Muscle of back (tissue), 11 donors: ENCODE data around the gene RGS12. TPM values are rescaled to one million over a fixed set of nuclear protein-coding genes. Genes with fewer than 3 reads are reported as not detected.
A peak's percentile ranks its signal among the peaks of the same experiment; 100 is the strongest.
"Not testable (repeated sequence)": the region's sequence is repeated elsewhere in the genome, so short reads cannot be mapped to it uniquely, and the experiment has no call there.

Experiments used
- DNase-seq, 3 donors: peaks; one replicate each; pipeline versions ENCODE4 v3.0.0 to v3.0.0-alpha.2; 2013
- polyA plus RNA-seq, 10 donors: library from polyadenylated mRNA; unstranded; fragments of 120-200 nt; gene quantifications; one replicate each; pipeline ENCODE4 v1.2.1, GENCODE V29; 2013; ENCODE audit not compliant: insufficient read length in 10 of 10

RGS12 gene
- polyA plus RNA-seq, 10 donors, result 21.6 to 42.9 (median 31.3) TPM

DNA sequence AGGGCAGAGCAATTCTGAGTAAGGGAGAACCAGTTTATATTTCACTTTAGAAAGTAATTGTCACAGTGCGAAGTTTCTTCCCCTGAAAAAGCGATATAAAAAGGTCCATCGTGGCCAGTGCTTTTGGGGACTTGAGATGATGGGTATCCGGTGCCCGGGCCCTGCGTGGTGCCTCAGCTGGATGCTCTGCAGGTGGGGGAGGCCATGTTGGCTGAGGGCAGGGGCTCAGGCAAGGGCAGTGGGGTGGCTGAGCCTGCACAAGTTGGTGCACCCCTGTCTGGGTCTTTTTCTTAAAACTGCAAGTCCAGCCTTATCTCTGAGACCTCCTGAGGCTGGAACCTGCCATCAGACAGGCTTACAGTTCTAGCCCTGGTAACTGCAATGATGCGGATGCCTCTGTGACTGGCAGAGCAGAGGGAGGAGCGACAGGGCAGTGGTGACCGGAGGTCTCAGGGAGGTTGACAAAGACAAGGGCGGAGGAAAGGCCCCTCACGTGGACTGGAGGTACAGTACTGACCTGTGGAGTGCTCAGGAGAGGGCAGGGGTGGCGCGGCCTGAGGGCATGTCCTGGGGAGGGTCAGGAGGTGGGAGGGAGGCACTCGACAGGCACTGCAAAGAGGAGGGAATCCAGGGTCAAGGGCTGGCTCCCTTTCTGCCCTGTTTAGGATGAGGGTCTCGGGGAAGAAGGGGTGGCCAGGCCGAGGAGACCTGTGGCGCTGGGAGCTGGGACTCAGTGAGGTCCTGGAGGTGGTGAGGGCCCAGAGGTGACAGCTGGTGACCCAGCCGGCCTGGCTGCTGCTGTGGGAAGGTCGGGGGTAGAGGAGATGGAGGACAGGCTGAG lies 1.8 kb downstream of the RGS12 start:
- DNase-seq, result no peak

DNA sequence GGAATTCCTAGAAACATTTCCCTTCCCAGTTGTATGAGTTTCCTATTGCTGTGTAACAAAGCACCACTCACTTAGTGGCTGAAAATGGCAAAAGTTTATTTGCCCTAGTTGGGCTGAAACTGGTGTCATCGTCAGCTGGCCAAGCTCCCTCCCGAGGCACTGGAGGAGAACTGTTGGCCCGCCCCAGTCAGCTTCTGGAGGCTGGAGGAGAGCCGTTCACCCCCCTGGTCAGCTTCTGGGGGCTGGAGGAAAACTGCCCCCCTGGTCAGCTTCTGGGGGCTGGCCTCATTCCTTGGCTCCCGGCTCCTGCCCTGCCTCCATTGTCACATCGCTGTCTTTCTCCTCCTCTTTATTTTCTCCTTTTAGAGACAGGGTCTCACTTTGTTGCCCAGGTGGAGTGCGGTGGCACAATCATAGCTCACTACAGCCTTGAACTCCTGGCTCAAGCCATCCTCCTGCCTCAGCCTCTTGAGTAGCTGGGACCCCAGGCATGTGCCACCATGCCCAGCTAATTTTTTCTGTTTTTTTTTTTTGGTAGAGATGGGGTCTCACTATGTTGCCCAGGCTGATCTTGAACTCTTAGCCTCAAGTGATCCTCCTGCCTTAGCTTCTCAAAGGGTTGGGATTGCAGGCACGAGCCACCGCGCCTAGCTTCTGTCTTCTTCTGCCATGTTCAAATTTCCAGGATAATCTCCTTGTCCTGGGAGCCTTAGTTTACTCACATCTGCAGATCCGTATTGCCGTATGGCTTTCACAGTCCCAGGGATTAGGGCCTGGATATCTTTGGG lies 3.2 kb downstream of the RGS12 start:
- DNase-seq, result no peak

DNA sequence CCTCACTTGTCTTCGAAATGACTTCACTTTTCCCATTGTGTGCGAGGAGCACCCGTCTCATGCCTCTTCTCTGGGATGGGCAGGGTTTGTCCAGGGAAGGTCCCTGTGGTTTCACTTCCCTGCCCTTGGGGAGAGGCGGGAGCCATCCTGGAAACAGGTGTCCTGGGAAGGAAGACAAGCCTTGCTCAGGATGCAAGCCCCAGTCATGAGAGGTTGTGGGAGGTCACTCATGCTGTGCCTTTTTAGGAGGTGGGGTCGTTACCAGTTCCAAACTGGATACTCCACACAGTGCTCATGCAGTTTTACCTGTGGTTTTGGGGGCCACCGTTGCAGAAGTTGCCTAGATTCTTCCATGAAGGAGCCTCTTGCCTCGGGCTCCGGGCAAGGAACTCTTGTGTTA lies 3.8 kb downstream of the RGS12 start:
- DNase-seq, result no peak

DNA sequence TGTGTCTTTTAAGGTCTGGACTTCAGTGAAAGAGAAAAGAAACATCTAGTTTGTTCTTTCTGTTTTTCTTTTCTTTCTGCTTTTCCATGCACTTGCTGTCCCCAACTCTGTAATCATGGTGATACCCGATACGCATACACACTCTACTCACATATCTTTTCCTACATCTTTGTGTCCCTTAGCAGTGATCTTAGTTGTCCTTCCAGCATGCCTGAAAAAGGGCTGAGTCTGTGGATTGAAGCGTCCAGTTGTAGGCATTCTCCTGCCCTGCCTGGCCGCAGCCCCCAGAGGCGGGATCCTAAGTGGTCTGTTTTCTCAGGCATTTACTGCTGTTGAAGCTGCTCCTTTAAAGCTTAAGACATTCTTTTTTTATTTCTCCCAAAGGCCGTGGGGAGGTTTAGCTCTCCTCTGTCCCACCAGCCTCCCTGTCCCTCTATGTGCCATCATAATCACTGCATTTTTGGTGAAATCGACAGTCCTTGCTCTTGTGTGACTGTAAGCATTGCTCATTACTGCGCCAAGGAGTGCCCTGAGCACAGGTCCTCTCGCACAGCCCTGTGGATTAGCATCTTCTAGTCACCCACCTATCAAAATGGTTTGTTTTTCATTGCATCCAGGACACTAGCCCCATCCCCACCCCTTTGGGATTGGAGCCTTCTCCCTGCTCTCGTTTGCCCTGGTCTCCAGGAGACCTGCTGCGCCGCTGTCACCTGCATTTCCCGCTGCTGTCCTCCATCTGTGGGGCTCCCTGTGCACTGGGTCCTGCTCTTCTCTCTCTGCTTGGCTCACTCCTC lies 4.4 kb downstream of the RGS12 start:
- no peak for DNase-seq

DNA sequence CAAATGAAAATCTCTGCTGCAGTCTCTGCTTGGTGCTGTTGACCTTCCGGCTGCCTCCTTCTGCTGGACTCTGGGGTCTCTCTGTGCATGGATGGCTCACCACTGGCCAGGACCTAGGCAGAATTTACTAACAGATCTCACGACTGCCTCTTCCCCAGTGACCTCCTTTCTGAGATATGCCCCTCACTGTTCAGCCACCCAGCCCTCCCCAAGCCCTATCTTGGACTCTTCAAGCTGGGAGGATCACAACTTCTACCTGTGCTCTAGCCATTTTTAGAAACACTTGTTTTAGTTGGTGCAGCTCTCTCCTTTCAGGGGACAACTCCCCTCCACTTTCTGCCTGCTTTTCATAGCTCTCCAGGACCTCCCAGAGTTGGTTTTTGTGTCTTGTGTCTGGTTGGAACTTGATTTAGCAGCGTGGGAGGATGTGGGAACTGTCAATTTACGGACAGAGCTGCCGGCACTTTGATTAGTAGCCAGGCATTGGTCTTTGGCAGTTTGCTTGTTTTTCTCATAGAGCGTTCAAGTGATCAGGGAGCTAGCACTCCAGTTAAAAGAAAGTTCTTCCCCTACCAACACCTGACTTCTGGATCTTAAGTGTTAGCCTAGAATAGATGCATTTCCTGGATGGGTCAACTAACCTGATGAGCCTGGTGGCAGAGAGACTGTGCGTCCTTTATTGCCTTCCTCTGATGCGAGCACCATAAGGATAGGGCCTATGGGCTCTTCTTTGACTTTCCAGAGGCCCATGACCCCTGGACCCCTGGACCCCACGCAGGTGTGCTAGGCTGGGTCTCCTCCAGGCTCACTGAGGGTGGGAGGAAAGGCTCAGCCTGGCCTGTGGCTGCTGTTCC lies 6.5 kb downstream of the RGS12 start:
- no peak for DNase-seq

DNA sequence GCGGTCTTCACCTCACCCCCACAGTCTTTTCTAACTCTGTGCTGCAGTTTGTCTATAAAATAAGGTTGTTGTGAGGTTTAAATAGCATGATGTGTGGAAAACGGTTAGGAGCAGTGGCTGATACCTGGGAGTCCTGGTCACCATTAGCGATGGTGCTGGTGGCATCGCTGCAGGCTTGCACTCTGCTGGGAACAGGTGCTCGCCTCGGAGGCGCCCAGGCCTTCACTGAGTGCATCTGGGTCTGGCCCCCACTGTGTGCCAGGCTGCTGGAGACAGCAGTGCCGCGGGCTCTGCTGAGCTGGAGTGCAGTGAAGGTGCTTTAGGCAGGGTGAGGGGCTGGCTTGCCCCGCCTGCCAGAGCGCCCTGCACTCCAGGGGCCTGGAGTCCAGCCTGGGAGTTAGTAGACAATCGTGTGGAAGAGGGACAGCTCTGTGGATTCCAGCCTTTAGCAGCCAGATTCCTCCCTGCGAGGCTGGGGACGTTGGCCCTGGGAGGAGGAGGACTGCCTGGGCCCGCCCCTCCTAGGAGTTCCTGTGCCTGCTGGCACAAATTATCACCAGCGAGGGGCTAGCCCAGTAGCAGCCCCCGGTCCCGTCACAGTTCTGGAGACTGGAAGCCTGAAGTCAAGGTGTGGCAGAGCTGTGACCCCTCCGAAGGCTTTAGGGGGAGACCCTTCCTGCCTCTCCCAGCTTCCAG lies 7.3 kb downstream of the RGS12 start:
- DNase-seq, result no peak

DNA sequence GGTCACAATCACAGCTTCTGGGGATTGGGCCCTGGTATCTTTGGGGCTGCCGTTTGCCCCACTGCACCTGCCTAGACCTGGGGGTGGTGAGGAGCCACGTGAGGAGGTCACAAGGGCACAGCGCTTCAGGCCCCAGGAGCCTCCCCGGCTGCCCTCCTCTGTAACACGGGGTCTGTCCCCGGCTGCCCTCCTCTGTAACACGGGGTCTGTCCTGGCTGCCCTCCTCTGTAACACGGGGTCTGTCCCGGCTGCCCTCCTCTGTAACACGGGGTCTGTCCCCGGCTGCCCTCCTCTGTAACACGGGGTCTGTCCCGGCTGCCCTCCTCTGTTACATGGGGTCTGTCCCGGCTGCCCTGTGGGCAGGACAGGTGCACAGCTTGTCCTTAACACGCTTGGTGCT lies 8.1 kb downstream of the RGS12 start:
- not testable (repeated sequence) for DNase-seq

DNA sequence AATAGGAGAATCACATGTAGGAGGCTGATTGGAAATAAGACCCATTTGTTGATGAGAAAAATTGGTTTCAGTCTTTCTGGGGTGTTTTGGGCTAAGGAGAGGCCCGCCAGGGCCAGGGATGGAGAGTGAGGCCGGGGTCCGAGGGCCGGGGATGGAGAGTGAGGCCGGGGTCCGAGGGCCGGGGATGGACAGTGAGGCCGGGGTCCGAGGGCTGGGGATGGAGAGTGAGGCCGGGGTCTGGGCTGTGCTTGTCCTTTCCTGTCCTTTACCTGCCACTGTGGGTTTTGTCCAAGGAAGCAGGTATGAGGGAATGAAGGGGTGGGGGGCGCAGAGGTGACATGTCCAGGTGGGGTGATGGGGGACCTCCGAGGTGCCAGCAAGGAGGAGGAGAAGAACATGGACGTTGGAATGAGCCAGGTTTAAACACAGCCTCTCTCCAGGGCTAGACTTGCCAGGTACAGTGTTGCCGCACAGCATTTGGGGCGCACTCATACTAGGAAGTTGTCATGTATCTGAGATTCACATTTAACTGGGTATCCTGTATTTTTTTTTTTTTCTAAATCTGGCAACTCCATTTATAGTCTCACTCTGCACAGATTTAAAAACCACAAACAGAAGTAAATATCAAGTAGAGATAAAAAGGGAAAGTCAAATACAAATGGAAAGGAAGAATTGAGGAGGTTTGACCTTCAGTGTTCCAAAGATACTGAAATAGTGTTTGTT lies 8.8 kb downstream of the RGS12 start:
- DNase-seq, result no peak

DNA sequence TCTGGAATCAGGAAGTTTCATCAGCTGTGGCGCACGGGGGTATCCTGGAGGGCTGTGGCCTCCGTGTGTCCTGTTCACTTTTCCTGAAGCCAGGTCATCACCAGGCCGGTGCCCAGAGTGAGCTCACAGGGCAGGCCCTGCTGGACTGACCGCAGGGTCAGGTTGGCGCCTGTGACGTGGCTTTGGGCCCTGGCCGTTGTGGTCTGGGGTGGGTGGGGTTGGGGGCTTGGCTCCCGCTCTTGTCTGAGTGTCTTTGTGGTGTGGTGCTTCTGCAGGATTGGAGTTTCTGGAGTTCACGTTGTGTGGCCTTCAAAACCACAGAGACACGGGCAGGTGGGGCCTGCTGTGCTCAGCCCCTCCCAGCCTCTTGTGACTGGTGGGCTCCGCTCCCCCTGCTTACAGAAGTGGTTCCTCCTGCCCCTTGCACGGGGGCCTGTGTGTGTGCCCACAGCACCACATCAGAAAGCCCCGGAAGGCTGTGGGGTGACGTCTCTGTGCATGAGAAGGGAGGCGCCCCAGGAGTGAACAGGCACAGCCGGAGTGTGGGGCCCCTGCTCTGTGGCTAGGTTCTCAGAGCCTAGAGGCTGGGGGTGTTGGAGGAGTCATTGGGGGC lies 9.5 kb downstream of the RGS12 start:
- DNase-seq, result no peak

DNA sequence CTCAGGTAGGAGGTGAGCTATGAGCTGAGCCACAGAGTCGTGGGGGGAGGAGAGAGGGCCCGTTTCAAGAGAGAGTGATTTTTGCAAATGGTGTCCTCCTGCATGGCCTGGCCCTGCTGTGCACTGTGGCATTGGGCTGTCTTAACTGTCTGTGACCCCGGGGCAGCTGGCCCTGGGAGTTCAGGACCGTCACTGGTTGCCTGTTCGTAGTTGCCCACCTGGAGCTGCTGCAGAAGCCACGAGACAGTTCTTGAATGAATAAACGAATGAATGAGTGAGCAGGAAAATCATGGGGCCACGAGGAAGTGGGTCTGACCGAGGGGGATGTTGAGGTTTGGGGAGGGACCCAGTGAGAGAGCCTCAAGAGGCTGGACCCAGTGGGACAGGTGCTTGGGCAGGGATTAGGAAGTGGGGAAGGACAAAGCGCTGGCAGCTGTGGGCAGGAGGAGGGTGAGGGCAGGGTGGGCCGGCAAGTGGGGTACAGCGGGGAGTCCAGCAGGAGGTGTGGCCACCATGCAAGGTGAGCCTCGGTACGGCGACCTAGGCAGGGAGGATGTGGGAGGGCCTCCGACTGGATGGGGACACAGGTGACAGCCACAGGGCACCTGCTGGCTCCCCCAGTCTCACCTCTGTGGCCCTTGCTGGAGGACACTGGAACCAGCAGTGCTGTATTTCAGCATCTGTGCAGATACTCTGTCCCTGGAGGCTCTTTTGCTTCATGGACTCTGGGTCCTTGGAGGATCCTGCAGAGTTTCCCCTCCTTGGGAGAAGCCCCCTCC lies 10.2 kb downstream of the RGS12 start:
- no peak for DNase-seq

DNA sequence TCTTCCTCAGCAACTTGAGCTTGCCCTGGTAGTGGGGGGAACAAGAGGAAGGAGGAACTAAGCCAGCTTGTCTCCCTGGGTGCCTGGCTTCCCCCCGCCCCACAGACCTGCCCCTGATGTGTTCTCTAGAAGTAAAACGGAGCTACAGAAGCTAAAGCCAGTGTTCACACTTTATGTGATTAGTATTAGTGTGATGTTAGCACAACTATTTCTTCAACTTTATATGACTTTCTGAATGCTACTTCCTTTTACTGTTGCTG lies 10.7 kb downstream of the RGS12 start:
- DNase-seq, result no peak

DNA sequence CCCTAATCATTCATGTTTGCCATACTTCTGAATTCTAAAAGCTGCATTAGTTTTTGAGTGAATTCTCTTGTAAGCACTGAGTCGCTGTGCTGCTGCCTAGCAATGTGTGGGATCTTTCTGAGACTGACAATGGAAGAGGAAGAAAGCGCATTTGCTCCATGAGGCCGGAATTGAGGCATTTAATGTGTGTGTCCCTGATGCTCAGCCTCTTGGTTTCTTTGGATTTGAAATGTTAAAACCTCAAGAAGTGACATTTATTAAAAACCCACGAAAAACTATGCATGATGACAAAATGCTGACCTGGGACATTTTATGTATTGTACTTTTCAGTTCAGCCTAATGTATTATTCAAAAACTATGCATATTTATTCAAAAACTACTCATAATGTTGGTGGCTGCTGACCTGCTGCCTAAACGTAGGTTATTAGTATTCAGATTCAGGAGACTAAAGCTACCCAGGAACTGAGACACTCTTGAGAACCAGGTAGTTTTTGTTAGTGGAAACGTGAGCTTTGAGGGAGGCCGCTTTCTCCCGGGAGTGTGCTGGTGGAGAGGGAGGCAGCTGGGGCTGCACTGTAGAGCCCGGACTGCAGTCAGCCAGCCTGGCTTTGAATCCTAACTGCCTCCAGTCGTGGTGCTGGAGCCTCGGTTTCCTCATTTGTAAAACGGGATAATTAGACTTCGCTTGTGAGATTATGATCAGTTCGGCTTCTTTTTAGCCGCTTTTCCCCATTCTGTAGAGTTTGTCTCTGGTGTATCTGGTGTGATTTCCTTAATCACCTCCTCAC lies 11.3 kb downstream of the RGS12 start:
- no peak for DNase-seq

DNA sequence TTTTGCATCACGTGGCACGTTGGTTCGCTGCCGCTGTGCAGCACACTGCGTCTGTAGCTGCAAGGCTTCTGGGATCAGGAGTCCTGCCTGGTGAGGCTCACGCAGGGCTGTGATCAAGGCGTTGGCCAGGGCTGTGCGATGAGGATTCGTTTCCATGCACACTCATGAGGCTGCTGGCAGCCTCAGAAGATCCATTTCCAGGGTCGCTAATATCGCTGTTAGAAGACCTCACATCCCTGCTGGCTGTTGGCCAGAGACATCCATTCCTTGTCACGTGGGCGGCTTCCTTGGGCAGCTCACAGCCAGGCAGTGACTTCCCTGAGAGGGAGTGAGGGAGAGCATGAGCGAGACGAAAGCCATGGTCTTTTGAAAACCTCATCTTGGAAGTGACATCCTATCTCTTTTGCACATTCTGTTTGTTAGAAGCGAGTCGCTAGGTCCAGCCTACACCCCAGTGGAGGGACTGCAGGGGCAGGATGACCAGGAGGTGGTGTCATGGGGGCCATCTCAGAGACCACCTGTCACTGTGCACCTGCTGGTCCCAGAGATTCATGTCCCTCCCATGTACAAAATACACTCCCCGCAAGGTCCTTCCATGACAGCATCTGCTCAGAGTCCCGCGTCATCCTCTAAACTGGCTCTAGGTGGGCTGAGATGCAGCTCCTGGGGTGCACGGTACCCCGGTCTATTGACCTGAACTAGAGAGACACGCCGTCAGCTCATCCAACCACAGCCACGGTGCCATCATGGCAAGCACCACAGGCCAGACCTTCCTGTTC lies 12.2 kb downstream of the RGS12 start:
- peak; percentile 34 to 77 (median 61) for DNase-seq

DNA sequence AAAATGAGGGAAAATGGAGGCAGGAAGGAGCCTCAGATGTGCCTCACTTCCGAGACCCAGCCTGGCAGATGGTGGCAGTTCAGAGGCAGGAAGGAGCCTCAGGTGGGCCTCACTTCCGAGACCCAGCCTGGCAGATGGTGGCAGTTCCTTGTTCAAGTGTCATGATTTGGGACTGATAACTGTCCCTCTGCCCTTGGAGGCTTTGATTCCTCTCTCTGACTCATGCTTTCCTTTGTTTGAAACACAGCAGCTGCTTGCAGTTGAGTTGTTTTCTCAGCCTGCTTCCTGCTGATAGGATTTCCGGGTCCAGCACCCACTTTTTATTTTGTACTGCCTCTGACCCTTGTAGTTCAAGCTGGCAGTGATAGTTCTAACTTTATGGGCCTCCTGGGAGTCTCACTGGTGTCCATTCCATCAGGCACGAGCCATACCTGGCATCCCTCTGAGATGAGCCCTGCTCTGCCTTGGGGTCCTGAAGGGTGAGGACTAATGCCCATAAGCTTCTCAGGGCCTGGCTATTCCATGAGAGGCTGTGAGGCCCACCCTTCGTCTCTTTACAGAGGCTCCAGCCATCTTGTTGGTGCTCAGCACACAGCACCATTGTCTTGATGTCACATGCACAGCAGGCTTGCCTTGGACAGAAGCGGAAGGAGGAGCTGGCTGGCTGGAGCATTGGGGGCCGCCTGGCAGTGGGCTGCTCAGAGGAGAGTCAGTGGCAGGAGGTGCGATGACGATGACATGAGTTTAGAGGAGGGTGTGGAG lies 13.0 kb downstream of the RGS12 start:
- no peak for DNase-seq

DNA sequence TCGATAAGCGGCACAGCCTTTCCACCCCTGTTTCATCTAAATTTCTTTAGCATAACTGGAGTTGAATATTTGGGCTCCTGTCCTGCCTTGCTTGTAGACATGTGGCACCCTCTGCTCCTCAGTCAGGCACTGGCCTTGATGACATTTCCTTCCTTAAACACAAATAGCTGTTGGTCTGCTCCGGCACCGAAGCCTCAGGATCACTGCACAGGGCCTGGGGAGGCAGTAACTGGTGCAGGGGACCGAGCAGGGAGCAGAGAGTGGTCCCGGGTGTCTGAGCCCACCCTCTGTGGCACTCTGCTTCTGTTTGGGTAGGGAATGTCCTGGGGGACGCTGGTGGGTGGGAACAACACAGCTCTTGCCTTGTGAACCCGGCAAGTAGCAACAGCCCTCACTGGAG lies 13.6 kb downstream of the RGS12 start:
- no peak for DNase-seq

DNA sequence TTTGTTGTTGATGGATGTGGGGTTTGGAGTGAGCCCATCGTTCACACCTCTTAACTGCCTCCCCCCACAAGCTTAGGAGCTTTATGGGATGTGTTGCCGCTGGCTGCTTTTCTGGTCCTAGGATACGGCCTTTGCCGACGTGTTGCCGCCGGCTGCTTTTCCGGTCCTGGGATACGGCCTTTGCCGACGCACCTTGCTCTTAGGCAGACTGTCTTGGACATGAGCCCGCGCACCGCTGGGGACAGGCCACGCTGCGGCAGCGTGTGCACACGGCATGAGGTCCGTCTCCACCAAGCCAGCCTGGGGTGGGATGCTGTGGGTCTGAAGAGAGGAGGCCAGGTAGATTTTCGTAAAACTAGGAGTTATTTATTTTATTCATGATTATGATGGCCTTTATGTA lies 14.2 kb downstream of the RGS12 start:
- DNase-seq, result no peak

DNA sequence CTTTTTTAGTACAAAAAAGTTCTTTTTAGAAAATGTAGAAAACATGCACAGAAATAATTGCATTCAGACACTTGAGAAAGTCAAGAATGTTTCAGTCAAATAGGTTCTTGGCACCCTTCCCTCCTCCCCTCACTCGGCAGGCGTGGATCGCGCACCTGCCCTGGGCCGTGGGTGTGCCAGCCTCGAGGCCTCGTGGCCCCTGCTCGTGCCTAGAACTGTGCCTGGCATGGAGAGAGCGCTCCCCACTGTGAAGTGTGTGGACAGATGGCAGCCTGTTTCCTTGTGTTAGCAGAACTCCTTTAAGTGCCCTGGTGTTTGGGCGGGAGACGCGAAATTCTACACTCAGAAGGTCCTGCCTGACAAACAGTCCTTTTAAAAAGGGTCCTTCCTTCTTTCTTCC lies 14.7 kb downstream of the RGS12 start:
- DNase-seq, result no peak
